Measurements from ENCODE around the gene KIF4A. TPM values are rescaled to one million over a fixed set of nuclear protein-coding genes. Genes with fewer than 3 reads are reported as not detected.

KIF4A gene
- total RNA-seq, 1 donor from 2014 or later, result 0.84 TPM

DNA sequence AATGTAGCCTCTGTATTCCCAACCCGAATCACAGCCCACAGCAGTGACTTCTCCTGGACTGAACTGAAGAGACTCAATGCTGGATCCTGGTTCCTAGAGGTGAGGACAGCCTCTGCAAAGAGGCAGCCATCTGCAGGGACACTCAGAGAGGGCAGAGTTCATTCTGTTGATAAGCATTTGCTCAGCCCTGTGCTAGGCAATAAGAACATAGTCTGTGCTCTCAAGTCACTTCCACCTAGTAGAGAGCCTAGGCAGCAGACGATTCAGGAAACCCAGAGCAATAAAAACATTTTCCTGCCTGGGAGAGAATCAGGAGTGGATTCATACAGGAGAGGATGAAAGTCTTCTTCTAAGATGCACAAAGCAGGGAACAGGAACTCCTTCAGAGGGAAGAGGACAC is 137.5 kb downstream of the KIF4A start:
- DNase-seq (ENCODE audit: missing footprints) (no peak), ATAC-seq (no peak)
- intact Hi-C loops (cut with DNase I), result no loop called here

DNA sequence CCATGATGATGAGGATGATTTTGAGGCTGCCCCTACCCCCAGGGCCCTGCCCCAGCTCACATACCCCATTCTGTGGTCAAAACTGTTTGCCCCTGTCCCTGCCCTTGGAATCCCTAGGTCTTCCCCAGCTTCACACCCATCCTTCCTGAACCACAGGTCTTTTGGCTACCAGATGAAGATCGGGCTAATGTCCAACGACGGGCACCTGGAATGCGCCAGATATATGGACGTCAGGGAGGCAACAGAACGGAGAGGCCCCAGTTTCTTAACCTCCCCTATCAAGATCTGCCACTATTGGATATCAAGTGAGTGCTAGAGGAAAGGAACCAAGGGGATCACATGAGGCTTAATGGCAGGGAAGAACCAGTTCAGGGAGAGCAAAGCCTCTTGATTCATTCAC is 139.9 kb downstream of the KIF4A start:
- DNase-seq (ENCODE audit: missing footprints) (no peak), ATAC-seq (no peak)
- intact Hi-C loops (cut with DNase I), result no loop called here

DNA sequence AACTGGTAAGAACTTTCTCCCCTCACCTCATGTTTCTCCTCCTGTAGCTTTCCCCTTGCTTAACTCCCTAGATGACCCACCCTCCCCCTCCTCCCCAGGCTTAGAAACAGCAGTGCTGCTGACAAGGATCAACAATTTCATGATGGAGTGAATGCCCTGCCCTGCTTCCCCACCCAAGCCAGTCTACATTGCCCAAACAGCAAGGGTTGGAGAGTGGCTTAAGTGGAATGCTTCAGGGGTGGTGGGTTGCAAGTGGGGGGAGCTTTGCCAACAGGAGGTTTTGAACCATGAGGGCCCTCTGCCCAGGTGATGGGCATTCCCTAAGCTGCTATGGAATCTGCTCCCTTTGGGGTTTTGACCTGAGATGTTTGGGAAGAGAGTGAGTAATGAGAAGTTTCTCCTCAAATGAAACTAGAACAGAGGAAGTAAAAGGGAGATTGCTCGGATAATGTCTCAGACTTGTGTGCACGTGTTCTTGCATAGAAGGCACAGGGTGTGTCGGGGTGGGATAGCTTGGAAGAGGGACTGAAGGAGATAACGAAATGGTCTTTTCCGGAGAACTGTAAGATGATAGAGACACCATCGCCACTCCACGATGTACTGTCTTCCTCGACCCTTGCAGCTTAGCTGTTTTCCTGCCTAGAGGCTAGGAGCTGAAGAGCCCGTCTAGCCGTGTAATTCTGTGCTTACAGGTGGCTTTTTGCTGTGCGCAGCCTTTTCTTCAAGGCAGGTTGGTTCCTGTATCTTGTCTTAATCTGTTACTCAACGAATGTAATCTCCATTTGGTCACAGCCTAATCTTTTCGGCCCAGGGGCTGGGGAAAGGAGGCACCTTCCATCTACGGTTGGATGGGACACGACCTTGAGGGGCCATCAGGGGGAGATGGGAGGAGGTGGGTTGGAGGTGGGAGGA is 143.3 kb downstream of the KIF4A start:
- intact Hi-C loops (cut with DNase I), result no loop called here
- no peak for ATAC-seq
- DNase-seq (ENCODE audit: missing footprints), result no peak

DNA sequence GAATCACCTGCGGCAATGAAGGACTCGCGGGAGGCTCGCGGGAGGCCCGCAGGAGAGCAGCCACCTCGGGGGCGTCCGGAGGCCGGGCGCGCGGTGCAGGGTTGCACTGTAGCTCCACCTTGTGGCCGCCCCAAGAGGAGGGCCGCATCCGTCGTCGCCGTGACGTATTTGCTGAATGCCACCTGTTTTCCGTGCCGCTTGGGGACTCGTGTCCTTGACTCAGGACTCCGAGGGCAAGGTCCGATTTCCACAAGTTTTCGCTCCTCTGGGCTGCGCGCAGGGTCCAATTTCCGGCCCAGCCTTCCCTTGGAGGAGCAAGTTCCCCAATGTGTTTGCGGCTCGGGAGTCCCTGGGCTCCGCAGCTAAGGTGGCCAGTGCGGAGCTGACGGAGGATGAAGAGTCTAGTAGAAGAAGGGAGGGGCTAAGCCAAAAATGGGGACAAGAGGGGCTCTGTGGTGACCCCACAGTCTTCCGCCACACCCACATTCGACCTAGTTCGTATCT is 144.0 kb downstream of the KIF4A start:
- ATAC-seq (peak; percentile 76), DNase-seq (ENCODE audit: missing footprints) (peak; percentile 78)
- intact Hi-C loops (cut with DNase I), result no loop called here

DNA sequence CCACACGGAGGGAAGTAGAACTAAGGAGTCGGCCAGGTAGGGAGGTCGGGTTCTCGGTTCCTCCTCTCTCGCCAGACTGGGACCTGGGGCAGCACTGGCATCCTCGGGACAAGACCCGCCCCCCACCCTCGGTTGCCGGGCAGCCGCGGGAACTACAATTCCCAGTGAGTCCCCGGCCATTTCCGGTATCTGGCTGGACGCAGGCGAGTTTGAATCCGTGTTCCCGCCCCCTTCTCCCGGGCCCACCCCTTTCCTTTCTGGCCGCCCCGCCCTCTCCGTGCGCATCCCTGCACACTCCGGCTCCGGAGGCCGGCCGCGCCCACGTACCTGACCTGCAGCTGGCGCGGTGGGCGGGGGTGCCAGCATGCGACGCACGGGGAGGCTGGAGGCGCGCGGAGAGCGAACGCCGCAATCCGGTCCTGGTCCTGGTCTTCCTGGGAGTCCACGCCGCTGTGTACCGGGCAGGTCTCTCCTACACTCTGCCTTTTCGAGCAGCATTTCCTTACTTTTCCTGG is 144.5 kb downstream of the KIF4A start:
- intact Hi-C loops (cut with DNase I), result no loop called here
- ATAC-seq (peak; percentile 93), DNase-seq (ENCODE audit: missing footprints) (peak; percentile 91)

DNA sequence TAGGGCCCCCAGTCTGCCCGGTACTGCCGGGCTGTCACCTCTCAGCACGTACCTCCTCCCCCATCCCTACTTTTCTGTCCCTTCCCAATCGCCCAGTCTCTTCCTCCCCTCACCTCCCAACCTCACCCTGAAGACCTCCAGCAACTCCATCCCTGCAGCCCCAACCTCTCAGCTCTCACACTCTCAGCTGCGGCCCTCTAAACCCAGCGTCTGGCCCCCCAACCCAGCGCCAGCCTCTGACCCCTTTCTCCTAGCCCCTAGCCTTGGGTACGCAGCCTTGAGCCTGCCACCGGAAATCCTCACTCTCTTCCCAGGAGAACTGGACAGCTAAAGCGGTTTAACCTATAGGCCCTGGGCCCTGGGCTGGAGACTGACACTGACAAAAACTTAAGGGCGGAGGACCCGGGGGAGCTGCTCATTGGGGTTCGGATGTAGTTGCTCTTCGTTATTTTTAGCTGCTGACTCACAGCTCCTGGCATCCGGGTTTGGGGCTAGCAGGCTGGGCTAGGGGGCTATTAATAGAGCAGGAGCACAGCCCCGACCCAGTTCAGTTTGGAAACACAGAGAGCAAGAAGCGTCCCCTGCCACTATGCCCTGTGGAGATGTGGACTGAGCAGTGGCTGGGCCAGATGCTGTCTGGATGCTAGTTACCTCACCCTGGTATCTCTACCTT is 145.1 kb downstream of the KIF4A start:
- ATAC-seq (peak; percentile 71), DNase-seq (ENCODE audit: missing footprints) (no peak)
- intact Hi-C loops (cut with DNase I), result no loop called here

DNA sequence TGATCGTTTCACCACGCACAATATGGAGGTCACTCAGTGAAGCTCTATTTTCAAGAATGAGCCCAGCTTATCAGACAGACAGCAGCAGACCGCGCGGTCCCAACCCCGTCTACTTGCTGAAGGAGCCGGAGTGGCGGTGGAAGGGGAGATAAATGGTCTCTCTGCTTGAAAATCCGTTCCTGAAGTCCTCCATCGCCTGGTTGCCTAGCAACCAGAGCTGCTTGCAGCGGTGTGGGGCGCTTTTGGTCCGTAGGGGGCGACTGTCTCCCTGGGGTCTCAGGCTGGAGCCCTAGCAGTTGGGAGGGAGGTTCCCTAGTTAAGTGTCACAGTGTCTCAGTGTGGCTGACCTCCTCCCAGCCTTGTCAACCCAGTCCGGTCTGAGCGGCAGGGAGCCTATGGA is 146.4 kb downstream of the KIF4A start:
- intact Hi-C loops (cut with DNase I), result no loop called here
- DNase-seq (ENCODE audit: missing footprints) (no peak), ATAC-seq (no peak)

DNA sequence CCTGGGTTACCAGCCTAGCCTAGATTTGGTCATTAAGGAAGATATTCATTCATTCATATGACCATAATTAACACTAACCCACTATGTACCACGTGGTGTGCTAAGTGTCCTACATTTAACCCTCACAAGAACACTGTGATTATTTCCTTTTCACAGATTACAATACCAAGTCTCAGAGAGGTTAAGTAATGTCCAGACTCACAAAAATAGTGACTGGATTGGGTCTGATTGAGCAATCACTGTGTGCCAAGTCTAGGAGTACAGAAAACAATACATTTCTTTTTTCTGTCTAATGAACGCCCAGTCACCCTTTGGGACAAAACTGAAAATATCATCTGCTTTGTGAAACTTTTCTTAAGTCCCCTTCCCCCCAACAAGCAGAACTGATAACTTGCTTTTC is 147.1 kb downstream of the KIF4A start:
- DNase-seq (ENCODE audit: missing footprints) (no peak), ATAC-seq (no peak)
- intact Hi-C loops (cut with DNase I), result no loop called here

DNA sequence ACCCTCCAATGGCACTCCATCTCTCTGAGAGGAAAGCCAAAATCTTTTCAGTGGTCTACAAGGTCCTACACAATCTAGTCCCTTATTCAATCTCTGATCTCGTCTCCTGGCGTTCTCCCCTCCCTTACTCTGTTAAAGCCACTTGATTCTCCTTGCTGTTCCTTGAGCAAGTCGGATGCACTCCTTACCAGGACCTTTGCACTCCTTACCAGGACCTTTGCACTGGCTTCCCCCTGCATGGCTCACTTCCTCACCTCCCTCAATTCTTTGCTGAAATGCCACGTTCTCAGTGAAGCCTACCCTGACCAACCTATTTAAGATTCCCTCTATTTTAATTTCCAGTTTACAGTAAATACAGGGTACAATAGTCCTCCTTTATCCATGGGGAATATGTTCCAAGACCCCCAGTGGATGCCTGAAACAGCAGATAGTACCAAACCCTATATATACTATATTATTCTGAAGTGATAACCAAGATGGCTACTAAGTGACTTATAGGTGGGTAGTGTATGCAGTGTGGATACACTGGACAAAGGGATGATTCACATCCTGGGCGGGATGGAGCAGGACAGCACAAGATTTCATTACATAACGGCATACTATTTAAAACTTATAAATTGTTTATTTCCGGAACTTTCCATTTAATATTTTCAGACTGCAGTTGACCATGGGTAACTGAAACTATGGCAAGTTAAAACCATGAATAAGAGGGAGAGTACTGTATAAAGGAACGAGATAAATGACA is 148.2 kb downstream of the KIF4A start:
- no peak for DNase-seq (ENCODE audit: missing footprints)
- no peak for ATAC-seq

DNA sequence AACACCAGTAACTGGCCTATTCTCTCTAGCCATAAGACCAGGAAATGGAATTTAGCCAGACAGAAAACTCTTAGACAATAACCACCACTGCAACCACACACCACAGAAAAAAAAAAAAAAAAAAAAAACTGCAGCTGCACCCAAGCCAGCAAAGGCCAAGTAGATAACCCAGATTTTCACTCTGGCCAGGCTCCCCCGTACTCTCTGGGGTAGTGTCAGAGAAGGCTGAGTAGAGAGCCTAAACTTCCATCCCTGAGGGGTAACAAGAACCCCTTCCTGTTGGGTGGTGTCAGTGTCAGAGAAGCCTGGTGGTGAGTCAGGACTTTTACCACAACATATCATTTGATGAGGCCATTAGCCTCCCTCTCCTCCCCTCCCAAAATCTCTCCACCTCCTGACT is 149.1 kb downstream of the KIF4A start:
- no peak for ATAC-seq
- intact Hi-C loops (cut with DNase I), result no loop called here
- no peak for DNase-seq (ENCODE audit: missing footprints)

More for the DNA sequence above, 148.2 kb downstream of the KIF4A start:
- intact Hi-C loops (cut with DNase I), result no loop called here

DNA sequence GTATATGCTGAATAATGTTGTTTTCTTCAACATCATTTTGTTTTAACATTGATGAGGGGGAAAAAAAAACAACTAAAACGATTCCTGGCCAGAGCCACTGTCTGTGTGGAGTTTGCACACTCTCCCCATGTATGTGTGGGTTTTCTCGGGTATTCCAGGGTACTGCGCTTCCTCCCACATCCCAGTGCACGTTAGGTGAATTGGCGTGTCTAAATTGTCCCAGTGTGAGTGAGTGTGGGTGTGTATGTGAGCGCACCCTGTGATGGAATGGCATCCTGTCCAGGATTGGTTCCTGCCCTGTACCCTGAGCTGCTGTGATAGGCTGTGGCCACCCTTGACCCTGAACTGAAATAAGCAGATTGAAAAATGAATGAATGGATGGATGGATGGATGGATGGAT is 152.3 kb downstream of the KIF4A start:
- DNase-seq (ENCODE audit: missing footprints) (no peak), ATAC-seq (no peak)
- intact Hi-C loops (cut with DNase I), result no loop called here

DNA sequence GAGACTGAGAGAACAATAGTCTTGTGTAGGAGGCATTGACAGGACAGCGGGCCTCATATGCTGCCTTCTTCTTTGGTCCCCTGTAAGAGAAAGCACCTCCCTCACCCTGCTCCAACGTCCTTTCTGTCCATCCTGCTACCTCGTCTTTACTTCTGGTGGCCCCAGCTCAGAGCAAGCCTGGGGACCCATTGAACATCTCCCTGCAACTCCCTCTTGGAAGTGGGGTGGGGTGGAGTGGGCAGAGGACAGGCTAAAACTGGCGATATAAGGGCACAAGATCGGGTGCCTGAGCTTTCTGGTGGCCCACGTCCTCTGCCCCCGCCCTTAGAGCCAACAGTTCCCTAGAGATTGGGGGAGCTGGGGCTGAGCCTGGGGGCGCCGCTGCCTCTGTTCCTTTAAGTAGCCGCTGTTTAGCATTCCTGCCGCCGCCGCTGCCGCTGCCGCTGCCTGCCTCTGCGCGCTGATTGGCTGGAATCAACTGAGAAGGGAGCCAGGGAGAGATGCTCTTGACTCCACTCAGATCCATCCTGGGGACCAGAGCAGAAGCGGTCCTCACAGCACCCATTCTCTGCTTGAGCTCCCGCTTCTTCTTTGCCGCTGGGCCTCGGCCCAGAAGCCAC is 154.5 kb downstream of the KIF4A start, which contains the start of gene DLG3:
Gene DLG3 (plus strand): TSS at position 510 of the 620 bp plus-strand sequence. CDS start 367 bp downstream, outside the sequence.
- DNase-seq (ENCODE audit: missing footprints), result no peak
- no peak for ATAC-seq
- intact Hi-C loops (cut with DNase I), result no loop called here

DNA sequence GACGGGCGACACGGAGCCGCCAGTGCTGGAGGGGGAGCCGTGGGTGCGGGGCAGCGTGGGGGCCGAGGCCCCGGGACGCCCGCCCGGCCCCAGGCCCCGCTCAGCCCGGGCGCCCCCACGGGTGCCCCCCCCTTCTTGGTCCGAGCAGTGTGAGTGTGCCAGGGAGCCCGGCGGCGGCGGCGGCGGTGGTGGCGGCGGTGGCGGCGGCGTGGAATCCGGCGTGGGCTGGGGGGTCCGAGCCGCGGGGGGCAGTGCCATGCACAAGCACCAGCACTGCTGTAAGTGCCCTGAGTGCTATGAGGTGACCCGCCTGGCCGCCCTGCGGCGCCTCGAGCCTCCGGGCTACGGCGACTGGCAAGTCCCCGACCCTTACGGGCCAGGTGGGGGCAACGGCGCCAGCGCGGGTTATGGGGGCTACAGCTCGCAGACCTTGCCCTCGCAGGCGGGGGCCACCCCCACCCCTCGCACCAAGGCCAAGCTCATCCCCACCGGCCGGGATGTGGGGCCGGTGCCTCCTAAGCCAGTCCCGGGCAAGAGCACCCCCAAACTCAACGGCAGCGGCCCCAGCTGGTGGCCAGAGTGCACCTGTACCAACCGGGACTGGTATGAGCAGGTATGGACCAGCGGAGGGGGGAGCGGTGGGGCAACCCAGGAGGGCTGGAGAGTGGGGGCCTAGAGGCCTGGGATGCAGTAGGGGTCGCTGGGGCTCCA is 155.2 kb downstream of the KIF4A start:
- intact Hi-C loops (cut with DNase I), result no loop called here
- DNase-seq (ENCODE audit: missing footprints) (no peak), ATAC-seq (no peak)

DNA sequence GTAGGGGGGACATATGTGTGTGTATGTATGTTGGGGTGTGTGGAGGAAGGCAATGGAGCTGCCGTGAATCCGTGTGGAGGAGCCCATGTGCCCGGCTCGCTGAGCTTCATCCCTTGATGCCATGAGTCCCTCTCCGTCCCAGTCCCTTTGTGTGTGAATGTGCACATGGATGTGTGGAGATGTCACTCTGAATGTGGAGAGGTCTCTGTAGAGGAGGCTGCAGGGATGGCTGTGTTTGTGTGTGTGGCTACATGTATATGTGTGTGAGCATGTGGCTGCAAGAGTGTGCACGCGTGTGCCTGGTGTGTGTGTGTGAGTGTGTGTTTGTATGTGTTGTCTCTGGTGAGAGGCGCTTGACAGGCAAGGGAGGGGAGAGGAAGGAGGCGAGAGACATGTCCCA is 156.0 kb downstream of the KIF4A start:
- no peak for ATAC-seq
- DNase-seq (ENCODE audit: missing footprints), result no peak
- intact Hi-C loops (cut with DNase I), result no loop called here

DNA sequence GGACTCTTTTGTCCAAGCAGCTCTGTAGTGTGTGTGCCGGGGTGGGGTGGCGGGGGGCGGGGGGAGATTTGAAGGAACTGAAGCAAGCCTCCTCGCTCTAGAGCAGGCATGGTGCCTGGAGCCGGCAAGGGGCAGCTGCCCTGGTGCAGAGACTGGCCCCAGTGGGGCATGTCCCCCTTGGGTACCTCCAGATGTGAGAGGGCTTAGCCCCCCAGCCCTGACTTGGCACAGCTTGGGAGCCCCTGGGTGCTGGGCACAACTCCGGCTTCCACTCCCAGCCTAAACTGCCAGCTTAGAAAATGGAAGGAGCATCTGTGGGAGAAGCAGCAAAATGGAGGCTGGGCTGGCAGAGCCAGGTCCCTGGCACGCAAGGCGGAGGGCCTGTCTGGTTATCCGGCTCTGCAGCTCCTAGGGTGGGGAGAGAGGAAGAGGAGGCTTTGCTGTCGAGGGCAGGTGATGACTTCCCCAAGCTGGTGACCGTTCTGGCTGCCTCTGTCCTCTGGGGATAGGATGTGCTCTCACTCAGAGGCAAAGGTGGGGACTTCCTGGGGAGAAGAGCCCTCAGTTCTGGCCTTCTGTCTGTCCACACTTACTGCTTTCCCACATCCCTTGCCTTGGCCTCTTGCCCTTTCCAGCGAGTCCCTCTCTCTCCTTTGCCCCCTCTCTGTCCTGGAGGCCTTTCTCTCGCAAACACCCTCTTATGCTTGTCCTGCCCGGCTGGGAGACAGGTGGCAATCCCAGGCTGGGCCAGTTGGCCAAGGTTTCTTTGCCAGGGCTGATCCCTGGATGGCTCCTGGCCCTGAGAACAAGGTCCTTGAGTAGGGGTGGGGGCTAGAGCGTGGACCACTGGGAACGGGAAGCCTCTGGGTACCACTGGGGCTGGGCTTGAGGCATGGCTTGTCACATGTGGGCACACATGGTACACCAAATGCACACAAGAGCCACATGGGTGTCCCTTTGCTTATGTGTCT is 156.8 kb downstream of the KIF4A start:
- ATAC-seq (no peak), DNase-seq (ENCODE audit: missing footprints) (no peak)
- intact Hi-C loops (cut with DNase I), result no loop called here

DNA sequence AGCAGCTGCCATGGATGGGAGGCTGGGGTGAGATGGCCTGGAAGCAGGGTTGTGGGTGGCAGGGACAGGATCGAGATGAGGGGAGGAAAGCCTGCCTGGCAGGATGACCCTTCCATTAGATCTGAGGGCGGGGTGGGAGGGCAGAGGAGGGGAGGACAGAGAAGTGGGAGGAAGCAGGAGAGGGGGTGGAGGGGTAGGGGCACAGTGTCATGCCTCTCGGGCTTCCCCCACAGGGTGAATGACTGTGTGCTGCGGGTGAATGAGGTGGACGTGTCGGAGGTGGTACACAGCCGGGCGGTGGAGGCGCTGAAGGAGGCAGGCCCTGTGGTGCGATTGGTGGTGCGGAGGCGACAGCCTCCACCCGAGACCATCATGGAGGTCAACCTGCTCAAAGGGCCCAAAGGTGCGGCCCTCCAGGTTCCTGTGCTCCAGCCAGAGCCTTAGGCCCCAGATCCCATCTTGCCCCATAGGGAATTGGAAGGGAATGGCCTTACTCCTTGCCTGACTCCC is 159.6 kb downstream of the KIF4A start:
- ATAC-seq (no peak), DNase-seq (ENCODE audit: missing footprints) (no peak)

More for the DNA sequence above, 159.6 kb downstream of the KIF4A start:
- intact Hi-C loops (cut with DNase I), result no loop called here

All from Right ventricle myocardium inferior (tissue), 1 donor.